ENCODE data around the gene TIMP3.

DNA sequence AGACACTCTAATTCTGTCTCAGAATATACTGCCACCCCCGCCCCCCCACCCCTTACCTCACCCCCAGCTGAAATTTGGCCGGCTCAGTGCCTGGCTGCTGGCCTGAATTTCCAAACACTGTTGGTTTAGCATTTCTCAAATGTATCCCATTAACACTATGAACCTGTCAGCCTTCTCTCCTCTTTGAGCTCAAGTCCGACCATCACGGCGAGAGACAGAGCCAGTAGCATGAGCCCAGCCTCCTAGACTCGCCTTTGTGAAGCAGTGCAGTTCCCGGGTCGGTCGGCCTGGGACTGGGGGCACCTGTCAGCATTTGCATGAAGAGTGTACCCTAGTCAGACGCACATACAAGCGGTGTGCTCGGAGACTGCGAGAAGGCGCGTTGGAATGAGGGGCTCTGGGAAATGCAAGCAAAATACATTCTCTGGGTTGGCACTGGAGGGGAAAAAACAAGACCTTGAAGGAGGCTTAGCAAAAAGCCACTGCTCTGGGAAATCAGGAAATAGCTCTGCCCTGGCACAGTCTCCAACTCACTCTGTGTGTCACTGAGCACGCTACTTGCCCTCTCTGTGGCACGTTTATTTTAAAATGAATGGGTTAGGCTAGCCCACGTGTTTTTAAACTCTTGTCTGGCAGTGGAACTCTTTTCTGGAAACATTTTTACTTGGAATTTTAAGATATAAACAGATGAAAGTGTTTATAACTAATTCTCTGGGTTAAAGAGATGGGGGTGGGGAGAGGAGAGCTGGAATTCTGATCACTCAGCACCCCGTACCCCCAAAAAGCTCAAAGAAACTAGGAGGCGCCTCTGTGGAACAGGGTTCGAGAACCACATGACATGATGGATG, 108.3 kb downstream of the TIMP3 start:
- TF ChIP-seq, protein P1, sequence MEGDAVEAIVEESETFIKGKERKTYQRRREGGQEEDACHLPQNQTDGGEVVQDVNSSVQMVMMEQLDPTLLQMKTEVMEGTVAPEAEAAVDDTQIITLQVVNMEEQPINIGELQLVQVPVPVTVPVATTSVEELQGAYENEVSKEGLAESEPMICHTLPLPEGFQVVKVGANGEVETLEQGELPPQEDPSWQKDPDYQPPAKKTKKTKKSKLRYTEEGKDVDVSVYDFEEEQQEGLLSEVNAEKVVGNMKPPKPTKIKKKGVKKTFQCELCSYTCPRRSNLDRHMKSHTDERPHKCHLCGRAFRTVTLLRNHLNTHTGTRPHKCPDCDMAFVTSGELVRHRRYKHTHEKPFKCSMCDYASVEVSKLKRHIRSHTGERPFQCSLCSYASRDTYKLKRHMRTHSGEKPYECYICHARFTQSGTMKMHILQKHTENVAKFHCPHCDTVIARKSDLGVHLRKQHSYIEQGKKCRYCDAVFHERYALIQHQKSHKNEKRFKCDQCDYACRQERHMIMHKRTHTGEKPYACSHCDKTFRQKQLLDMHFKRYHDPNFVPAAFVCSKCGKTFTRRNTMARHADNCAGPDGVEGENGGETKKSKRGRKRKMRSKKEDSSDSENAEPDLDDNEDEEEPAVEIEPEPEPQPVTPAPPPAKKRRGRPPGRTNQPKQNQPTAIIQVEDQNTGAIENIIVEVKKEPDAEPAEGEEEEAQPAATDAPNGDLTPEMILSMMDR (IDR thresholded peaks at IDR 0.05), result no peak
- TF ChIP-seq POLR2A (IDR thresholded peaks at IDR 0.05), result no peak
